Liver (tissue), 3 donors: ENCODE measurements around the gene METTL23.
"Not testable (repeated sequence)": the region's sequence is repeated elsewhere in the genome, so short reads cannot be mapped to it uniquely, and the experiment has no call there.

Experiments used
- ATF3 ChIP-seq: IDR thresholded peaks from 2 replicates; pipeline ENCODE4 v1.6.1; 2016; ENCODE audit warnings: antibody characterized with exemption
- CTCF ChIP-seq: fragments of 150-350 bp; IDR thresholded peaks from 2 replicates; pipeline ENCODE4 v1.5.1; 2017; ENCODE audit warnings: improper control_type of control experiment, low read depth, low read length; ENCODE audit not compliant: missing input control
- EGR1 ChIP-seq, 2 donors: IDR thresholded peaks; 2 replicates each; pipeline ENCODE4 v1.6.1; 2016 to 2018; ENCODE audit warnings: antibody characterized with exemption in 2 of 2, low read depth in 2 of 2
- FOXA1 ChIP-seq: IDR thresholded peaks from 2 replicates; pipeline ENCODE4 v1.6.1; 2016; ENCODE audit warnings: antibody characterized with exemption
- JUND ChIP-seq, 2 donors: IDR thresholded peaks; 2 replicates each; pipeline ENCODE4 v1.6.1; 2016; ENCODE audit warnings: antibody characterized with exemption in 2 of 2
- MAX ChIP-seq: IDR thresholded peaks from 2 replicates; pipeline ENCODE4 v1.6.1; 2016; ENCODE audit warnings: antibody characterized with exemption
- RAD21 ChIP-seq, 2 donors: IDR thresholded peaks; 2 replicates each; pipeline ENCODE4 v1.6.1; 2016; ENCODE audit warnings: antibody characterized with exemption in 2 of 2, mild to moderate bottlenecking in 2 of 2
- REST ChIP-seq: IDR thresholded peaks from 2 replicates; pipeline ENCODE4 v1.6.1; 2016; ENCODE audit warnings: antibody characterized with exemption, mild to moderate bottlenecking
- TAF1 ChIP-seq: conservative IDR thresholded peaks from 2 replicates; pipeline ENCODE4 v1.6.1; 2016; ENCODE audit warnings: antibody characterized with exemption, mild to moderate bottlenecking
- YY1 ChIP-seq: IDR thresholded peaks from 2 replicates; pipeline ENCODE4 v1.6.1; 2016; ENCODE audit warnings: antibody characterized with exemption, mild to moderate bottlenecking
- ZBTB33 ChIP-seq: IDR thresholded peaks from 2 replicates; pipeline ENCODE4 v1.6.1; 2016; ENCODE audit warnings: antibody characterized with exemption
- donor health status: healthy.
- donor health status: healthy.

- TF ChIP-seq CTCF; MAX; YY1; ATF3; RAD21 (IDR thresholded peaks at IDR 0.05); REST; EGR1 (IDR thresholded peaks at IDR 0.05; ENCODE audit: low read depth in 2 of 2); TAF1; JUND (IDR thresholded peaks at IDR 0.05); FOXA1; ZBTB33: not testable (repeated sequence)
Observed at GRCh38 chr17:76712321-76712720, 14.3 kb upstream of the METTL23 start.
